Measurements from ENCODE around the gene NAV2.

Gene NAV2

GRCh38 chr11:20035701-20036601 is 323.3 kb downstream of the NAV2 start:
- TF ChIP-seq, protein P1, sequence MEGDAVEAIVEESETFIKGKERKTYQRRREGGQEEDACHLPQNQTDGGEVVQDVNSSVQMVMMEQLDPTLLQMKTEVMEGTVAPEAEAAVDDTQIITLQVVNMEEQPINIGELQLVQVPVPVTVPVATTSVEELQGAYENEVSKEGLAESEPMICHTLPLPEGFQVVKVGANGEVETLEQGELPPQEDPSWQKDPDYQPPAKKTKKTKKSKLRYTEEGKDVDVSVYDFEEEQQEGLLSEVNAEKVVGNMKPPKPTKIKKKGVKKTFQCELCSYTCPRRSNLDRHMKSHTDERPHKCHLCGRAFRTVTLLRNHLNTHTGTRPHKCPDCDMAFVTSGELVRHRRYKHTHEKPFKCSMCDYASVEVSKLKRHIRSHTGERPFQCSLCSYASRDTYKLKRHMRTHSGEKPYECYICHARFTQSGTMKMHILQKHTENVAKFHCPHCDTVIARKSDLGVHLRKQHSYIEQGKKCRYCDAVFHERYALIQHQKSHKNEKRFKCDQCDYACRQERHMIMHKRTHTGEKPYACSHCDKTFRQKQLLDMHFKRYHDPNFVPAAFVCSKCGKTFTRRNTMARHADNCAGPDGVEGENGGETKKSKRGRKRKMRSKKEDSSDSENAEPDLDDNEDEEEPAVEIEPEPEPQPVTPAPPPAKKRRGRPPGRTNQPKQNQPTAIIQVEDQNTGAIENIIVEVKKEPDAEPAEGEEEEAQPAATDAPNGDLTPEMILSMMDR (conservative IDR thresholded peaks at IDR 0.05; ENCODE audit: control insufficient read depth, insufficient read depth, low read depth, low read length), result no peak
- peak; percentile 99 for DNase-seq (ENCODE audit: low read depth)
- H3K4me3 ChIP-seq (ENCODE audit: control insufficient read depth, low read depth, low read length), result no peak overlapping the region

- TF ChIP-seq, protein P1 (conservative IDR thresholded peaks at IDR 0.05; ENCODE audit: control insufficient read depth, insufficient read depth, low read depth, low read length), result no peak
- DNase-seq (ENCODE audit: low read depth), result no peak
- H3K4me3 ChIP-seq (ENCODE audit: control insufficient read depth, low read depth, low read length), result no peak overlapping the region
Observed at GRCh38 chr11:20036626-20037335, 324.1 kb downstream of the NAV2 start.

GRCh38 chr11:20037396-20038153 is 324.9 kb downstream of the NAV2 start:
- no peak for DNase-seq (ENCODE audit: low read depth)
- TF ChIP-seq, protein P1 (conservative IDR thresholded peaks at IDR 0.05; ENCODE audit: control insufficient read depth, insufficient read depth, low read depth, low read length), result no peak
- H3K4me3 ChIP-seq (ENCODE audit: control insufficient read depth, low read depth, low read length), result no peak overlapping the region

GRCh38 chr11:20038412-20038811 is 325.8 kb downstream of the NAV2 start:
- no peak for DNase-seq (ENCODE audit: low read depth)
- no peak overlapping the region for H3K4me3 ChIP-seq (ENCODE audit: control insufficient read depth, low read depth, low read length)
- TF ChIP-seq, protein P1 (conservative IDR thresholded peaks at IDR 0.05; ENCODE audit: control insufficient read depth, insufficient read depth, low read depth, low read length), result no peak

GRCh38 chr11:20038972-20039371 is 326.3 kb downstream of the NAV2 start:
- no peak for DNase-seq (ENCODE audit: low read depth)
- TF ChIP-seq, protein P1 (conservative IDR thresholded peaks at IDR 0.05; ENCODE audit: control insufficient read depth, insufficient read depth, low read depth, low read length), result no peak
- H3K4me3 ChIP-seq (ENCODE audit: control insufficient read depth, low read depth, low read length), result no peak overlapping the region

GRCh38 chr11:20041499-20041898 is 328.9 kb downstream of the NAV2 start:
- DNase-seq (ENCODE audit: low read depth), result no peak
- no peak overlapping the region for H3K4me3 ChIP-seq (ENCODE audit: control insufficient read depth, low read depth, low read length)
- TF ChIP-seq, protein P1 (conservative IDR thresholded peaks at IDR 0.05; ENCODE audit: control insufficient read depth, insufficient read depth, low read depth, low read length), result no peak
